BJ (cell line): ENCODE measurements around the gene CLSTN2. TPM values are rescaled to one million over a fixed set of nuclear protein-coding genes. Genes with fewer than 3 reads are reported as not detected.

Experiments used
- CTCF ChIA-PET: fragments of 350-600 bp; formaldehyde crosslinking; extraction: SDS; loops from one replicate; lab custom pipeline; 2021; ENCODE audit warnings: antibody characterized with exemption, inconsistent platforms; lab: Yijun Ruan, JAX
- POLR2A ChIA-PET: fragments of 300-600 bp; sonication (Branson Sonifier 250); formaldehyde crosslinking; extraction: SDS; loops from one replicate; lab custom pipeline; 2021; ENCODE audit warnings: antibody characterized with exemption; lab: Charles Lee
- DNase-seq: peaks from one replicate; pipeline ENCODE4 v3.0.0-alpha.2; 2011; ENCODE audit warnings: low read depth
- H3K27me3 ChIP-seq: 2 replicates; pipeline ENCODE4 v1.6.0; 2011; ENCODE audit warnings: low read length; ENCODE audit not compliant: control insufficient read depth, insufficient read depth
- H3K36me3 ChIP-seq: 2 replicates; pipeline ENCODE4 v1.5.1; 2011; ENCODE audit warnings: low read length; ENCODE audit not compliant: control insufficient read depth, insufficient read depth
- H3K4me3 ChIP-seq: 2 replicates; pipeline ENCODE4 v1.5.1; 2011; ENCODE audit warnings: low read depth, mild to moderate bottlenecking, control low read depth, low read length
- polyA plus RNA-seq: library from polyadenylated mRNA; depleted of rRNA; stranded (reverse); fragments of >200 nt; gene quantifications from 2 replicates; pipeline ENCODE4 v1.2.3, GENCODE V29; 2011
- small RNA-seq: library from RNA; depleted of rRNA; stranded (forward); fragments of <200 nt; gene quantifications from one replicate; pipeline ENCODE3, GENCODE V24; 2012; ENCODE audit warnings: low replicate concordance, low read depth; ENCODE audit not compliant: insufficient read length
- TF ChIP-seq, protein P1 (sequence below): IDR thresholded peaks from 2 replicates; pipeline ENCODE4 v1.5.1; 2011; ENCODE audit warnings: low read depth, mild to moderate bottlenecking, control low read depth, inconsistent platforms, low read length, moderate library complexity; ENCODE audit not compliant: insufficient read depth

CLSTN2 gene
- polyA plus RNA-seq, 1 experiment, result 1.8 TPM

- CTCF ChIA-PET, result no interaction called here
- POLR2A ChIA-PET, result no interaction called here
- H3K27me3 ChIP-seq, result no peaks in the 10 kb centered on the region
- no peak overlapping the region for H3K4me3 ChIP-seq
- DNase-seq, result no peak
- TF ChIP-seq, protein P1, sequence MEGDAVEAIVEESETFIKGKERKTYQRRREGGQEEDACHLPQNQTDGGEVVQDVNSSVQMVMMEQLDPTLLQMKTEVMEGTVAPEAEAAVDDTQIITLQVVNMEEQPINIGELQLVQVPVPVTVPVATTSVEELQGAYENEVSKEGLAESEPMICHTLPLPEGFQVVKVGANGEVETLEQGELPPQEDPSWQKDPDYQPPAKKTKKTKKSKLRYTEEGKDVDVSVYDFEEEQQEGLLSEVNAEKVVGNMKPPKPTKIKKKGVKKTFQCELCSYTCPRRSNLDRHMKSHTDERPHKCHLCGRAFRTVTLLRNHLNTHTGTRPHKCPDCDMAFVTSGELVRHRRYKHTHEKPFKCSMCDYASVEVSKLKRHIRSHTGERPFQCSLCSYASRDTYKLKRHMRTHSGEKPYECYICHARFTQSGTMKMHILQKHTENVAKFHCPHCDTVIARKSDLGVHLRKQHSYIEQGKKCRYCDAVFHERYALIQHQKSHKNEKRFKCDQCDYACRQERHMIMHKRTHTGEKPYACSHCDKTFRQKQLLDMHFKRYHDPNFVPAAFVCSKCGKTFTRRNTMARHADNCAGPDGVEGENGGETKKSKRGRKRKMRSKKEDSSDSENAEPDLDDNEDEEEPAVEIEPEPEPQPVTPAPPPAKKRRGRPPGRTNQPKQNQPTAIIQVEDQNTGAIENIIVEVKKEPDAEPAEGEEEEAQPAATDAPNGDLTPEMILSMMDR, result no peak
- H3K36me3 ChIP-seq, result no peaks in the 10 kb centered on the region
Observed at GRCh38 chr3:140603766-140604165, 668.8 kb downstream of the CLSTN2 start.

- CTCF ChIA-PET, result no interaction called here
- POLR2A ChIA-PET, result no interaction called here
- no peaks in the 10 kb centered on the region for H3K27me3 ChIP-seq
- H3K36me3 ChIP-seq, result no peaks in the 10 kb centered on the region
- TF ChIP-seq, protein P1, result no peak
- DNase-seq, result no peak
- no peak overlapping the region for H3K4me3 ChIP-seq
Observed at GRCh38 chr3:140610544-140610943, 675.6 kb downstream of the CLSTN2 start.

- POLR2A ChIA-PET, result no interaction called here
- H3K36me3 ChIP-seq, result no peaks in the 10 kb centered on the region
- DNase-seq, result no peak
- TF ChIP-seq, protein P1, result no peak
- H3K4me3 ChIP-seq, result no peak overlapping the region
- CTCF ChIA-PET, result no interaction called here
- H3K27me3 ChIP-seq, result no peaks in the 10 kb centered on the region
Observed at GRCh38 chr3:140614001-140614400, 679.0 kb downstream of the CLSTN2 start.

GRCh38 chr3:140617135-140617534 lies 682.1 kb downstream of the CLSTN2 start:
- H3K4me3 ChIP-seq, result no peak overlapping the region
- TF ChIP-seq, protein P1, result no peak
- no peaks in the 10 kb centered on the region for H3K36me3 ChIP-seq
- DNase-seq, result no peak
- no peaks in the 10 kb centered on the region for H3K27me3 ChIP-seq
- CTCF ChIA-PET, result no interaction called here
- POLR2A ChIA-PET, result no interaction called here

DNA sequence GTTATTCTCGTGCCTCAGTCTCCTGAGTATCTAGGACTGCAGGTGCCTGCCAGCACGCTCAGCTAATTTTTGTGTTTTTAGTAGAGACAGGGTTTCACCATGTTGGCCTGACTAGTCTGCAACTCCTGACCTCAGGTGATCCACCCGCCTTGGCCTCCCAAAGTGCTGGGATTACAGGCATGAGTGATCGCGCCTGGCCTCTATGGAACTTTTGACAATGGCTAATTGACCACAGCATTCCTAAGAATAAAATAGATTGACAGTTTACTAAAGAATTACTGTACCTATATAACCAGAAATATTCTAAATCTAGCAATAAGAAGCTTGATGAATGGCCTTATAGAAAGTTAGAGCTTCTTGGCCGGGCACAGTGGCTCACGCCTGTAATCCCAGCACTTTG lies 691.9 kb downstream of the CLSTN2 start:
- TF ChIP-seq, protein P1, result no peak
- ChIA-PET CTCF (no interaction called here), POLR2A (no interaction called here)
- Histone ChIP-seq H3K4me3 (no peak overlapping the region), H3K27me3 (no peaks in the 10 kb centered on the region), H3K36me3 (no peaks in the 10 kb centered on the region)
- no peak for DNase-seq

Small RNAs within 50 kb of the gene (small RNA-seq; reads per million reads assigned to genes)
- not detected for gene AC048346.1
